ENCODE results near the gene COL7A1.

DNA sequence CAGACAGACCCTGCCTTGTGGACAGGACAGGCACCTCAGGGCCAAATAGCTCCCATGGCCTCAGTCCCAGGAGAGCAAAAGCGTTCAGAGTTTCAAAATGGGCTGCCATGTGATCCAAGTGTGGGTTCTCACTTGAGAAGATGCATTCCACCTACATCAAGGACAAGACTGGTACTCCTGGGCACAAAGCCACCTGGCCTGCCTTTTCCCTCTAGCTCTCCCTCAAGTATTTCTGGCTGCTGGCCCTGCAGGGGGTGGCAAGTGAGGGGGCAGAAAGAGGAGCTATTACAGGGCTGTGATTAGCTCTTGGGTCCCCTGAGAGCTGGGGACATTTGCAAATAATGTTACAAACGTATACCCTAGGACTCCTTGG lies 6.5 kb upstream of the COL7A1 start:
- TF ChIP-seq CTCF (IDR thresholded peaks at IDR 0.05; ENCODE audit: borderline replicate concordance, extremely low read depth, low read length, poor library complexity, severe bottlenecking) (no peak), EZH2 (IDR thresholded peaks at IDR 0.05; ENCODE audit: borderline replicate concordance, low read depth, low read length, severe bottlenecking) (no peak)
